ENCODE measurements around the gene TSKU.

Gene TSKU

DNA sequence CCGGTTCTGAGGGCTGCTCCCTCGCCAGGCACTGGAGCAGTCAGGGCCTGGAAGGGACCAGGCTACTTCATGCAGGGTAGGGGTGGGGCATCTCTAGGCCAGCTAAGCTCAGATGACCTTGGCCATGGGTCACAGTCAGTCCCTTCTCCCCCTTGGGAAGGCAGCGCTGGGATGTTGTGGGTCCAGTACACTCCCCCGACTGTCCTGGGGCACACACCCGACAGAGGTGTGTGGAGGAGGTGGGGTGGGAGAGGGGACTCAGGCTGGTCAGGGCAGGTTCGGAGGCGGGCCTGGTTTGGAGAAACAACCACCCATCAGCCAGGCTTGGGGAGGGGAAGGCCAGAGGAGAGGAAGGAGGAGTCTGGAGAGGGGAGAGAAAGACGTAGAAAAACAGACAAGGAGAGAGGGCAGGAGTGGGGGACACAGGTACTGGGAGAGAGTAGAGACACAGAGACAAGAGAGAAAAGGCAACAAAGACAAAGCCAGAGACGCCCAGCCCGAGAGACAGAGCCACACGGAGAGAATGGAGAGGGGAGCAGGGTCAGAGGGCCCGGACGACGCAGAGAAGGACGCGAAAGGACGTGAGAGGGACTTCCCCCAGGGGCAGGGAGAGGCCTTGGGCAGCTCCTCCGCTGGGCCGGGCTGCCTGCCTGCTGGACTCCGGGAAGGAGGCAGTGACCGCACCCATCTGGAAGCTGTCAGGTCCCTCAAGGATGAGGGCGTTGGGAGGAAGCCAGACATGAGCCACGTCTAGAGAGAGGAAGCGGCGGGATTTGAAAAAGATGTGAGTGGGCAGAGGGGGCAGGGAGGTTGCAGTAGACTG, 30.6 kb upstream of the TSKU start:
- DNase-seq, result no peak

DNA sequence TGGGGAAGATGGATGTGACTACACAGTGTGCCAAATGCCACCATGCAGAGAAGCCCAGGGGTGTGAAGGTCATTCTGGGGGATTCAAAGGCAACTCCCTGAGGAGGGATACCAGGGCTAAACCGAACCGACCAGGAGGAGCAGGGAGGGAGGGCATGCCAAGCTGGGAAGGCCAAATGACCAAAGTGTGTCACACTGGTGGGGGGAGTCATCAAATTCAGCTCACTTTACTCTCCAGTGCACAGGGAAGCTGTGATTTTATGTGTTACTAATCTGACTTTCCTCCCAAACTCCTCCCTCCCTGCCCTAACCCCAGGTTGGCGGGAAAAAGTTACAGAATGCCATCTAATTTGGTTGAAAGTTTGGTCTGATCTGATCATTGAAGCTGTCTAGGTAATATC, 29.7 kb upstream of the TSKU start:
- DNase-seq, result no peak

DNA sequence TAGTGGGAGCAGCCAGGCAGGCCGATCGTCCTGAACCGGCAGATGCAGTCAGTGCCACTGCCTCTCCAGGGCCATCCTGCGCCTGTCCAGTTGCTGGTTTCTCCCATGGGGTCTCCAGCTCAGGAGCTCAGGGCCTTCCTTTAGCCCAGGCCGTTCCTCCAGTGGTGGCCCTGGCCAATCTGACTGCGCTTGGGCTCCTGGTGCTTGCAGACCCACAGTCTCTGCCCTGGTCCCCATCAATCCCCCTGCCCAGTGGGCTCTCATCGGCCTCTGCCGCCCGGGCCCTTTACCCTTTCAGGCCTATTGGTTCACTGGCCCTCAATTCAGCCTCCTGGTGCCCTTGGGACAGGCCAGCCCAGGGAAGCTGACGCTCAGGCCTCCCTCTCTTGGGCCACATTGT, 29.2 kb upstream of the TSKU start:
- no peak for DNase-seq

DNA sequence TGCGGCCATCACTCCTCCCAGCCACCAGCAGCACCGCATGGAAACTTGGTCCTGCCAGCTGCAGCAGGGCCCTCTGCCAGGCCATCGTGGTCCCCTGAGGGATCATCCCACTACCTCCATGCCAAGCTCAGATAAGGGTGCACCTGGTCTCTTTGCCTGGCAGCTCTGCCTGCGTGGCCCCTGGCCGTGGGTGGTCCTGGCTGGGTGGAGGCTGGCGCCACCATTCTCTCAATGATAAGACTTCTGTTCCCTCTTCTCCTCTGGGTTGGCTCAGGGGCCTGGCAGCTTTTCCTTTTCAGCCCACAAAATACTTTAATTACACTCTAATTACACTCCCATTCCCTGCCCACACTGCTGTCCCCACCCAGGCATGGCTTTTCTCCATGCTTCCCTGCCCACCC, 26.8 kb upstream of the TSKU start:
- DNase-seq, result no peak

DNA sequence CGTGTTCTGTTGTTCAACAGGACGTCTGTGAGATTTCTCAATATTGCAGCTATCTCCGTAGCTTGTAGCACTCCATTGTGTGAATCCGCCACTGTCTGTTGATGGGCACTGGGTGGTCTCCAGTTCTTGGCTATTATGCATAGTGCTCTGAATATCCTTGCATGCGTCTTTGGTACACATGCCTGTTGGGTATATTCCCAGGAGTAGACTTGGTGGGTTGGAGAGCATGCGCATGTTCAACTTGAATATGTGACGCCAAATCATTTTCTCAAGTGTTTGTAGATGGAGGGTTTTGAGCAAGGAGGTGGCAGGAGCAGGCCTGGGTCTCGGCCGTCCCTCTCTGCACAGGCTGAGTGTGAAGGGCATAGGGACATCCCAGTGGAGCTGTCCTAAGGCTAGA, 24.8 kb upstream of the TSKU start:
- no peak for DNase-seq

DNA sequence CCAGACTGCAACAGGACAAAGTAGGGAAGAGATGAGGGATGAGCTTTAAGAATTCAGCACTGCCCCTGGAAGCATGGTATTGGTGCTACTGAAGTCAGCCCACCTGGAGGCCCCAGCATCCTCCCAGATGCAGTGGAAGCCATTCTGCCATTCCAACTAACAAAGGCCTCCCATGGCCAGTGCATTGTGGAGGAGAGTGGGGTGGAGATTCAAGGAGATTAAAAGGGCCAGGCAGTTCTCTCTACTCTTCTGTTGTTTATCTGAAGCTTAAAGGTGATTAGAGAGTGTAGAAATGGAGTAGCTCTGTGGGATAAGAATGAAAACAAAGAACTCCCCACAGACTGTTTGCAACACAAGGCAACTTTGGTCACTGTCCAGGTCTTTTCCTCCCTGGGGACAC, 24.1 kb upstream of the TSKU start:
- DNase-seq, result no peak

DNA sequence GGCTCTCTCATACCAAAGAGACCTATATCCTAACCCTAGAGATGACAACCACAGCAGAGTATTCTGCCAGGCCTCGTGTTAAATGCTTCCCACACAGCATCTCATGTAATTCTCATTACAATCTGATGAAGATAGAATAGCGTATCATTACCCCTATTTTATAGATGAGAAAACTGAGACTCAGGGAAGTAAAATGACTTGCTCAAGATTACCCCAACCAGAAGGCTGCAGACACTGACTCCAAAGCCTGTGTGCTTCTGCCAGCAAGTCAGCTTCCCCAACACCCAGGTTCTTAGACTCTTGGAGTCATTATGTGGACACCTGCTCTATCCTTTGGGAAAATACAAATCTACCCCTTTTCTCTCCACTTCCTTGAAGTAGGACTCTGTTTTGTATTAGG, 23.6 kb upstream of the TSKU start:
- no peak for DNase-seq

DNA sequence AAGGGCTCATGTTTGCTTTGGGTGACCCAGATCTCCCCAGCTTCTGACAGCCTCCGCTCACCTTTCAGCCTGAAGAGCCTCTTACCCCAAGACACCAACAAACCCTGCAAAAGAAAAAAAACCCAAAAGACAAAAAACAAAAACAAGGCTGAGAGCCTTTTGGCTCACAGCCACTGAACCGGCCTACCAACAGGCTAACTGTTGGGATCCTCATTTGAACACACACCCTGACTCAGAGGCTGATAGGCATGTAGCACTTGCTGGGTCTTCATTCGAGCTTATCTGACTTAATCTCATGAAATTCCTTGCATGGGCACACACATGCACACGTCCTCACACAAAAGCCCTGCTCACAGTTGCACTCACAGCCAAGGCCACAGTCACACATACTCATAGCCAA, 22.9 kb upstream of the TSKU start:
- no peak for DNase-seq

DNA sequence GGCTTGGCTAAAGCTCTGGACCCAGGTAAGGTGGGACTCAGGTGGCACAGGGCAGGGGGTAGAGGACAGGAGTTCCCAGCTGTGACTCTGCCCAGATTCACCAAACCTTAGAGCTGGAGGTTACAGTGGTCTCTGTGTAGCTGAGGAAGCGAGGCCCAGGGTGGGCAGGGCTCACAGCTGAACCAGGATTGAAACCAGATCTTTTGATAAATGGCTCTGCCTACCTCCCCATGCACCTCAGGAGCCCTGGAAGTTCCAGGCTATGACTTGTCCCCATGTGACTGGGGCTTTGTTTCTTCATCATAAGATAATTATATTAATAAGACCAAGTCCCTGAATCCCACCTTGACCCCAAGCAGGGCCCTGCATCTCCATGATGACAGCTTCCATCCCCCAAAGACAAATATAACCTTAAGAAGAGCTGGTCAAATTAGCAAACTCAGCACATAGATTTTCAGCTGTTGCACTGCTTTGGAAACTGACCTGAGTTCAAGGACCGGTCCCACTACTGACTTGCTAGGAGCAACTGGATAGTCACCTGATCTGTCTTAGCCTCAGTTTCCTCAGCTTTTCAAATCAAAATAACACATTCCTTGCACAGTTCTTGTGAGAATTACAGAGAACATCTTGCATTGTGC, 21.3 kb upstream of the TSKU start:
- DNase-seq, result no peak

DNA sequence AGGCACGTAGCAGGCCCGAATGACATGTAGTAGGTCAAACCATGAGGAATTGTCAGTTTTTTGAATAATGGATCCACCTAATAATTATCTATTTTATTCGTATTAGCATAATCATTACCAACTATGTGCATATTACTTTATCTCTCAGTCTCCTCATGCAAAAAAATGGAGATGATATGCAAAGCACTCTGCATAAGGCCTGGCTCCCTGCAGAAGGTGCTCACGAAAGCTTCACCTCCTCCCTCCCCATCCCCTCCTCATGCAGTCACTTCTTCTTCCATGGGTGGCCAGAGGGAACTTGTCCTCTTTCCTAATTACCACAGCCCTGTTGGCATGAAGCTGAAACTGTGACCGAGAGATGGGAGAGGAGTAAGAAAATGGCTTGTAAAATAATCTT, 20.8 kb upstream of the TSKU start:
- no peak for DNase-seq

DNA sequence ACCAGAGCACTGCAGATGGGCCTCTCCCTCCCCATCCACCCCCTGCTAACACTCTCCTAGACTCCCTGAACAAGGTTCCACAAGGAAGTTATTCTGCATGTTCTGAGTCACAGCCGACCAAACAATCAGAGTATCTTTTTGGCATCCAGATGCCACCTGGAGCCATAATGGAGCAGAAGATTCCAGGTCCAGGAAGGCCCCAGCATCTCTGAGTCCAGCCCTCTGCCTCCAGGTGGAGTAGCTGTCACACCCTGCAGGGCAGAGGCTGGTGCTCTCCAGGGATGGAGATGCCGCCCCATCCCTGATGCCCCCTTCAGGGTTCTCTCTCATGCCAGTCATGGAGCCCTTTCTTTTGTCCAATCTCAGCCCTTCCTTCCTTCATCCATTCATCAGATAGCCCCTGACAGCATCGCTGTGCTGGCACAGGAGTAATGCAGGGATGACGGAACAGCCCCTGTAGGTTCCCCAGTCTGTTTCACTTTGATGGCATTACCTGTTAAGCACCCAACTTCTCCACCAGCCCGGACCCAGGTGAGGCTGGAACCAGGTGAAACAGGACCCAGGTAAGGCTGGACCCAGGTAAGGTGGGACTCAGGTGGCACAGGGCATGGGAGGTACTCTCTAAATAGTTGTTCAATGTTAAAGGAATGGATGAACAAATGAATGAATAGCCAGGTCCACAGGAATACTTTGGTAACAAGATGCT, 20.1 kb upstream of the TSKU start:
- no peak for DNase-seq

DNA sequence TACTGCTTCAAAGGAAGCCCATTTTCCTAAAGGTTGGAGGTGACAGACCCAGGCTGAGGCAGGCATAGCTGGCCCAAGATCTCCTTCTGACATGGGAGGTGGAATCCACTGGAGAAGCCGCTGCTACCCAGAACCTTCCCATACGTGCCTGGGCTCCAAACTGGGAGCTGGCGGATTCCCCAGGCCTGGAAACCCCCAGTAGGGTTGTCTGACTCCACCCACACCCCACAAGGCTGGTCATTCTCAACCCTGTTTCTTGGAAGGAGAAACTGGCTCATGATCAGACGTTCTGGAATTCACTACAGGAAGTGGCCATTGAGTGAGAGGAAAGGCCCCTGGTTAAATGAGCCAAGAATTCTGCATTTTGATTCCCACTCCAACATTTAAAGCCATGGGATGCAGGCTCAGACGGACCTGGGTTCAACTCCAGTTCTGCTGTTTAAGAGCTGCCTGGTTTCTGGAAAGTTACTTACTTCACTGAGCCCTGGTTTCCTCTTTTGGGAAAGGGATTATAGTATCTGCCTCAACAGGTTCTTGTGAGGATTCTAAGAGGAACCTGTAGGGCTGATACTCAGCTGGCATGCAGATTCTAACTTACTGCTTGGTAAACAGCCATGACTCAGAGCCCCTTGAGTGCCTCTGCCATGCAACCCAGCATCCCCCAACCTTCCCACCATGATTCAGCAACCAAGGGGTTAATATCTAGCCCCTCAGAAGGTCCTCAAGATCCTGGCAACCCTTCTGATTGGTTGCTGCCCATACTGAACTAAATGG, 19.4 kb upstream of the TSKU start:
- no peak for DNase-seq

DNA sequence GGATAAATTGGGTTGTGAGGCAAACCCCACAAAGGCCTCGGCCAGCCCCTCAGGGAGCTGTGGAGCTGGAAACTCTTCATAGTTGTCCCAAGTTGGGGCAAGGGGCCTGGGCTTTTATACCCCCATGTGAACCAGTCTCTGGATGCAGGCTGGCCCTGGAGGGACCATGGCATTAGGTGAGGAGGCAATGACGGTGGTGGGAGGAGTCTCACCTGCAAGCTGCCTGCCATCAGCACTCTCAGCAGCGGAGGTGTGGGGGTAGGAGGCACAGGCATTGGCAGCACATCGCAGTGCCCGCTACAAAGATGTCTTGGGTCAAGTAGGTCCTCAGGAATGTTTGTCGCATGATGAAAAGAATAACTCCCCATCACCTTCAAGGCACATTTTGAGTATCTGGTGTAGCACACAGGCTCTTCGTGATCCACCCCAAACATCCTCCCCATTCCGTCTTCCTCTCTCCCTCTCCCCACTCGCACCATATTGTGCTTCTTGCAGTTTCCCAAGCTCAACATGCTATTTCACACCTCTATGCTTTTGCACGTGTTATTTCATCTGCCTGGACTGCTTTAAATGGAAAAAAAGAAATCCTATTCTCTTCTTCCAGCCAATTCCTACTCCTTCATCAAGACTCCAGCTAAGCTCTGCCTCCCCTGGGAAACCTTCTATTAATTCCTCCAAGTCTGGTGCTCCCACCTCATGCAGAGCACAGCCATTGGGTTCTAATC, 18.1 kb upstream of the TSKU start:
- DNase-seq, result no peak

DNA sequence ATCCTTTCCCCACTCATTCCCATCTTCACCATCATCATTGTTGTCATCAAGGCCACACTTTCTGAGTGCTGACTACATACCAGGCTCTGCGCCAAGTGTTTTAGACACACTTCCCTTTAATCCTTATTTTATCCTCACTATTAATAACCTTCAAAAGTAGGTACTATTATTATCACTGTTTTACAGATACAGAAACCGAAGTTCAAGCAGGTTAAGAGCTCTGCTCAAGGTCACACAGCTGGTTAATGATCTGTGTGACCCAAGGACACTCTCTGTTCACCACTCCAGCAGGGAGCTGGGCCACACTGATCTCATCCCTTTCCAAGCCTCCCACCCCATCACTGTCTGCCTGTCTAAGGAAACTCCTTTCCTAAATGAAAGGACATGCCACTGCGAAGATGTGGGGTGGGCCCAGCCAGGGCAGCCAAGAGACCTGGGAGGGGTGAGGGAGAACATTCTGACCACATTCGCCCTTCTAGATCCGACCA, 17.2 kb upstream of the TSKU start:
- DNase-seq, result no peak

DNA sequence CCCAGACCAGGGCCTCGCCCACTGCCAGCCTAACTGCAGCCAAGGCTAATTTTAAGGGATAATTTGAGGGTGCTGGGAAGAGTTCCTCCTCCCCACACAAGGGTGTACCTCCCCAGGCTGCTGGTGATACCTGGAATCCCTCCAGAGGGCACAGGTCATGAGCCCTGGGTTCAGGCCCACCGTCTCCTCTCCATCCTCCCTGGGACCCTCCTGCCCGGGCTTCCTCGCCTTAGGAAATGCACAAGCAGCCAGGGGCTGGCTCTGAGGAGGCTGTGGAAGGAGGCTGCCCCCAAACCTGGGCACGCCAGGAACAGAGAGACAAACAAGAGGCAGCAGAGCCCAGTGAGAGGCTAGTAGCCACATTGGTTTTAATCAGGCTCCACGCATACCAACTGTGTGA, 16.6 kb upstream of the TSKU start:
- no peak for DNase-seq

DNA sequence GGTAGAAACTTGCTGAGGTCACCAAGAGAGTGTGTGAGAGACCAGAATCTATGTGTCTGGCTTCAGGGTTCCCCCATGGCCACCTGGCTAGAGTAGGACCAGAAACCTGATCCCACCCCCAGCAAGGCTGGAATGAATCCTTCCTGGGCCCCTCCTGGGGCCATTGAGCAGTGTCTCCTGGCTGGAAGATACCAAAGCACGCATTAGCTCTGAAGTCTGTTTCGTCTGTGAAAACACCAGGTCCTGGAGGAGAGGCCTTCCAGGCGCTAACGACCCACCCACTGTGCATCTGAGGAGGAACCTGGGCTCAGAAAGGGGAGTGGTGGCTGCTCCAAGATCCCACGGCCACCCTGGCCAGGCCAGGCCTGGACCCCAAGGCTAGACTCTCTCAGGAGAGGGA, 15.5 kb upstream of the TSKU start:
- DNase-seq, result no peak

DNA sequence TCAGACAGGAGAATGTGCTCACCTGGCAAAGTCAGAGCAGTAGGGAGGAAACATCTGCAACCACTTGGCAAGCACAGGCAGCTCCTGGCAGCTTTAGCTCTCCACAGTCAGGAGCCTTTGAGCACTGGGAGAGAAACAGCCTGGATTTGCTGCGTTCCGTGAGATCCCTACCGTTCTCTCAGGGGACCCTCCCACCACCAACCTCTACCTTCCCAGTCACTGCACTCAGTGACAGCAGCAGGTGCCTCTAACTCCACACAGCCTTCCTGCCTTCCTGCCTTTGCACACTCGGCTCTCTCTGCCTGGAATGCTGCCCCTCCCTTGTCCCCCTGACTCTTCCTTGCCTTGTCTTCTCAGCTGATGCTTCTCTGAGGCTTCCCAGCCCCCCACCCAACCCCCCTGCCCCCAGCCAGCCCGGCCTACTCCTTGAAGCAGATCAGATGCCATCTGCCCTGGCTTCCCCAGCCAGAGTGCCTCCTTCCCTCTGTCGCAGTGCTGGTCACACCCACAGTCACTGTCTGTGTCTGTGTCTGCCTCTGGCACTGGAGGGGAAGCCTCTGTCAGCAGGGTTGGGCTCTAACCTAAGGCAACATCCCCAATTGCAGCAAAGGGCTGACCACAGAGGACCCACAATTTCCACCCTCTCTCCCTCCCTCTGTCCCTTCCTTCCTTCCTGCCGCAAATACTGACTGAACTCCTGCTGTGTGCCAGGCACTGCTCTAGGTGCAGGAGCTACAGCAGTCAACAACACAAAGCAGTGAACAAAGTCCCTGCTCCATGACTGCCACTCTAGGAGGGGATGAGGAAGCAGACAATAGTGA, 14.9 kb upstream of the TSKU start:
- DNase-seq, result peak; percentile 12

DNA sequence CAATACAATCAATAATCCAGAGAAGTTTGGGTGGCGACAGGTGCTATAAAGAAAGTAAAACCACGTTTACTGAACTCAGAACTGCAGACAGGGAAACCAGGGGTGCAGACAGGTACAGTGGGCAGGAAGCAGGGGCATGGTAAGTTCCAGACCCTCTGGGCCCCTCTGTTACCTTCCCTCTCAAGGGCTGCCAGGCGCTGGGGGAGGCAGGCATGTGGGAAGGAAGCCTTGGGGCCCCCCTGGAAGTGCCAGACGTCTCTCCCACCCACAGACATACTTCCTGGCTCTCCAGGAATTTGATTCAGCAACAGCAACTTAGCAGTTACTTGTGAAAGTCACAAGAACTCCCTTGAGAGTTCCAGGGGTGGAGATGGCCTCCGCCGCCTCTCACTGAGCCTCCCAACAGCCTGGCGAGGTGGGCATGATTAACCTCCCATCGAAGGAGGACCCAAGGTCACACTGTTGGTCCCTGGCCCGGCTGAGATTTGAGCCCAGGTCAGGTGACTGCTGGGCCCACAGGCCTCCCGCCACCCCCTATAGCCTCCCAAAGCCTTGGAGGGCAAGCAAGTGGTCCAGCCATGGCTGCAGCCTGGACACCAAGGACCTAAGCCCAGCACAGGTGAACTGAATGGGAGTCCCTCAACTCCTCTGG, 14.1 kb upstream of the TSKU start:
- DNase-seq, result no peak

DNA sequence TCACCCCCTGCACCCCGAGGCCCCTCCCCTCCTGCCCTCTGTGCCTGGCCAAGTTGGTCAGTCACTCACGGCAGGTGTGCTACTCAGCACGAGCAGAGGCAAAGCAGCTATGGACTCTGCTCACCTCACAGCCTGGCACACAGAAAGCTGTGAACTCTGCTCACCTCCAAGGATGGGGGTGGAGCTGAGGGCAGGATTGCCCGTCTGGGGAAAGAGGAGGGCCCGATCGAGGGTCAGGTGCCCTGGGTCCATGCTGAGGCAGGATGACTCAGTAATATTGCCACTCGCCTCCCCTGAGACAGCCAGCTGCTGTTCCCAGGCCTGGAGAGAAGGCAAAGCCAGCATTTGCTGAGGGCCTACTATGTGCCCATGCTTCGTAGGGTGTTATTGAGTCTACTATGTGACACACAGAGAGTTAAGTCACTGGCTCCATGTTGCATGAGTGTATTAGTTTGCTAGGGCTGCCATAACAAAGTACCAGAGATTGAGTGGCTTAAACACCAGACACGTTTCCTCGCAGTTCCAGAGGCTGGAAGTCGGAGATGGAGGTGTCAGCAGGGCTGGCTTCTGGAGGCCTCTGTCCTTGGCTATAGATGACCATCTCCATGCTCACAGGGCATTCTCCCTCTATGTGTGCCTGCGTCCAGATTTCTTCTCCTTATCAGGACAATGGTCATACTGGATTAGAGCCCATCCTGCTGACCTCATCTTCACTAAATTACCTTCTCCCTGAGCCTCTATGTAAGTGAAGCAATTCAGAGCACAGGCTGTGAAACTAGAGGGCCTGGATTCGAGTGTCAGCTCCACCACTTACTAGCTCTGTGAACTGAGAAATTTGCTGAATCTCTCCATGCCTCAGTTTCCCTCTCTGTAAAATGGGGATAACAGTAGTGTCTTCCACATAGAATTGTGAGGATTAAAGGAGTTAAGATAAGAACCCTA, 13.2 kb upstream of the TSKU start:
- DNase-seq, result no peak

Data from activated effector memory CD4-positive, alpha-beta T cell treated with Interleukin-2 at 50 U/mL for 16 hours (primary cell).